IPS DF 6.9 (cell line): ENCODE data around the gene SLC9A8.

Experiments used
- DNase-seq: peaks from one replicate; pipeline ENCODE4 v3.0.0-alpha.2; 2013; ENCODE audit warnings: low read depth, low spot score
- H3K27ac ChIP-seq: one replicate; pipeline ENCODE4 v1.5.1; 2013; ENCODE audit warnings: low read length, control low read depth
- H3K27me3 ChIP-seq: 2 replicates; pipeline ENCODE4 v1.6.1; 2013; ENCODE audit warnings: mild to moderate bottlenecking, low read length; ENCODE audit not compliant: control insufficient read depth, insufficient read depth
- H3K36me3 ChIP-seq: 2 replicates; pipeline ENCODE4 v1.6.1; 2013; ENCODE audit warnings: low read length; ENCODE audit not compliant: control insufficient read depth, insufficient read depth
- H3K4me1 ChIP-seq: 2 replicates; pipeline ENCODE4 v1.6.1; 2013; ENCODE audit warnings: low read length; ENCODE audit not compliant: control insufficient read depth, insufficient read depth
- H3K4me3 ChIP-seq: 2 replicates; pipeline ENCODE4 v1.5.1; 2013; ENCODE audit warnings: mild to moderate bottlenecking, low read length
- H3K9me3 ChIP-seq: 2 replicates; pipeline ENCODE4 v1.6.1; 2013; ENCODE audit warnings: low read length, inconsistent platforms; ENCODE audit not compliant: control insufficient read depth, insufficient read depth
- whole genome bisulfite sequencing: extraction: QIAGEN DNeasy Blood & Tissue Kit; methylation state at CpG from one replicate; pipeline ENCODE4 v1.1.7; 2013; ENCODE audit warnings: mixed read lengths, missing lambda C conversion rate; ENCODE audit not compliant: insufficient read length, insufficient coverage; 5-methylcytosine and 5-hydroxymethylcytosine counted together

SLC9A8 gene

GRCh38 chr20:49887251-49888211 is 74.9 kb downstream of the SLC9A8 start:
- no peak for DNase-seq
- H3K36me3 ChIP-seq: no peaks in the 10 kb centered on the region; the same call in 1 of the 2 replicates

GRCh38 chr20:49888212-49889000 is 75.8 kb downstream of the SLC9A8 start:
- no peak overlapping the region for H3K27ac ChIP-seq
- peak; percentile 66 for DNase-seq
- WGBS: no CpG with 5 or more reads among the region's 18 CpGs

More at GRCh38 chr20:49887251-49888211, 74.9 kb downstream of the SLC9A8 start:
- Histone ChIP-seq H3K27ac (no peak overlapping the region), H3K9me3 (no peaks in the 10 kb centered on the region), H3K4me3 (no peak overlapping the region), H3K27me3 (no peaks in the 10 kb centered on the region), H3K4me1 (peaks cover 3% of the 10 kb centered on the region; the same call in 1 of the 2 replicates)
- WGBS: no CpG with 5 or more reads among the region's 32 CpGs

GRCh38 chr20:49889001-49889934 is 76.6 kb downstream of the SLC9A8 start:
- Histone ChIP-seq H3K4me1 (peaks cover 3% of the 10 kb centered on the region; the same call in 1 of the 2 replicates), H3K9me3 (no peaks in the 10 kb centered on the region), H3K27me3 (no peaks in the 10 kb centered on the region), H3K4me3 (no peak overlapping the region), H3K27ac (no peak overlapping the region), H3K36me3 (no peaks in the 10 kb centered on the region; the same call in 1 of the 2 replicates)
- no CpG with 5 or more reads among the region's 9 CpGs for WGBS
- DNase-seq: no peak

More at GRCh38 chr20:49888212-49889000, 75.8 kb downstream of the SLC9A8 start:
- no peaks in the 10 kb centered on the region for H3K27me3 ChIP-seq
- no peaks in the 10 kb centered on the region; the same call in 1 of the 2 replicates for H3K36me3 ChIP-seq
- H3K4me1 ChIP-seq: peaks cover 3% of the 10 kb centered on the region; the same call in 1 of the 2 replicates
- H3K9me3 ChIP-seq: no peaks in the 10 kb centered on the region
- H3K4me3 ChIP-seq: no peak overlapping the region

- no peak overlapping the region for H3K4me3 ChIP-seq
- no peaks in the 10 kb centered on the region for H3K36me3 ChIP-seq
- H3K4me1 ChIP-seq: peaks cover 3% of the 10 kb centered on the region; the same call in 1 of the 2 replicates
- no peaks in the 10 kb centered on the region for H3K9me3 ChIP-seq
- no CpG with 5 or more reads among the region's 9 CpGs for WGBS
- no peaks in the 10 kb centered on the region for H3K27me3 ChIP-seq
- no peak overlapping the region for H3K27ac ChIP-seq
- DNase-seq: no peak
Observed at GRCh38 chr20:49889935-49890333, 77.3 kb downstream of the SLC9A8 start.

GRCh38 chr20:49890471-49891361 is 78.1 kb downstream of the SLC9A8 start:
- H3K27ac ChIP-seq: no peak overlapping the region
- no peaks in the 10 kb centered on the region for H3K27me3 ChIP-seq
- no peak overlapping the region for H3K4me3 ChIP-seq
- H3K4me1 ChIP-seq: peaks cover 3% of the 10 kb centered on the region; the same call in 1 of the 2 replicates
- DNase-seq: no peak
- no CpG with 5 or more reads among the region's 21 CpGs for WGBS
- H3K9me3 ChIP-seq: no peaks in the 10 kb centered on the region
- no peaks in the 10 kb centered on the region for H3K36me3 ChIP-seq

- no peak overlapping the region for H3K4me3 ChIP-seq
- no peaks in the 10 kb centered on the region for H3K27me3 ChIP-seq
- no peaks in the 10 kb centered on the region for H3K36me3 ChIP-seq
- no peak for DNase-seq
- WGBS: no CpG with 5 or more reads among the region's 13 CpGs
- H3K4me1 ChIP-seq: peaks cover 3% of the 10 kb centered on the region; the same call in 1 of the 2 replicates
- no peak overlapping the region for H3K27ac ChIP-seq
- no peaks in the 10 kb centered on the region for H3K9me3 ChIP-seq
Observed at GRCh38 chr20:49891476-49892110, 79.0 kb downstream of the SLC9A8 start.

GRCh38 chr20:49892260-49892659 is 79.6 kb downstream of the SLC9A8 start:
- H3K27ac ChIP-seq: no peak overlapping the region
- H3K36me3 ChIP-seq: no peaks in the 10 kb centered on the region
- peaks cover 3% of the 10 kb centered on the region; the same call in 1 of the 2 replicates for H3K4me1 ChIP-seq
- DNase-seq: no peak
- H3K9me3 ChIP-seq: no peaks in the 10 kb centered on the region
- whole genome bisulfite sequencing: no CpG with 5 or more reads among the region's 9 CpGs
- H3K4me3 ChIP-seq: no peak overlapping the region
- H3K27me3 ChIP-seq: no peaks in the 10 kb centered on the region

- Histone ChIP-seq H3K4me1 (peaks cover 3% of the 10 kb centered on the region; the same call in 1 of the 2 replicates), H3K27ac (no peak overlapping the region), H3K27me3 (no peaks in the 10 kb centered on the region), H3K9me3 (no peaks in the 10 kb centered on the region), H3K36me3 (no peaks in the 10 kb centered on the region), H3K4me3 (no peak overlapping the region)
- WGBS: no CpG with 5 or more reads among the region's 11 CpGs
- DNase-seq: no peak
Observed at GRCh38 chr20:49892817-49893216, 80.2 kb downstream of the SLC9A8 start.
